AG09319 (cell line): ENCODE data around the gene SNRPD2.

Experiments used
- DNase-seq: peaks from one replicate; pipeline ENCODE4 v3.0.0-alpha.2; 2010; ENCODE audit warnings: low read depth; ENCODE audit errors: extremely low read depth
- TF ChIP-seq, protein P1 (sequence below): IDR thresholded peaks from 2 replicates; pipeline ENCODE4 v1.5.1; 2011; ENCODE audit warnings: low read depth, mild to moderate bottlenecking, inconsistent platforms, low read length, moderate library complexity

SNRPD2 gene

DNA sequence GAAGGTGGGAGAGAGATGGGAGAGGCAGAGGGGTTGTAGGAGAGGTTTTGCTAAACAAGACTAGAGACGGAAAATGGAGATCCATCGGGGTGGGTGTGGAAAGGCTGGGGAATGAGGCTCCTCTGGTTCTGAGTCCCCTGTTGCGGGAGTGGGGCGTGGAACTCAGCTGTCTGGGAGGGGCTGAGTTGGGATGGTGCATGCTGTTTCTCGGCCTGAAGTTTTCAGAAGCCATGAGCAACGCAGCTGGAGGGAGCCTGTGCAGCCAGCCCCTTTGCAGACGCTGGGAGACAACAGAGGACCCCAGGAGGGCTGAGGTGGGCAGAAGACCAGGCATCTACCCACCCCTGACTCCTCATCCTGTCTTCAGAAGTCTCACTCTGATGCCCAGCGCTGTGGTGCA is 31.1 kb downstream of the SNRPD2 start:
- DNase-seq, result no peak
- TF ChIP-seq, protein P1, sequence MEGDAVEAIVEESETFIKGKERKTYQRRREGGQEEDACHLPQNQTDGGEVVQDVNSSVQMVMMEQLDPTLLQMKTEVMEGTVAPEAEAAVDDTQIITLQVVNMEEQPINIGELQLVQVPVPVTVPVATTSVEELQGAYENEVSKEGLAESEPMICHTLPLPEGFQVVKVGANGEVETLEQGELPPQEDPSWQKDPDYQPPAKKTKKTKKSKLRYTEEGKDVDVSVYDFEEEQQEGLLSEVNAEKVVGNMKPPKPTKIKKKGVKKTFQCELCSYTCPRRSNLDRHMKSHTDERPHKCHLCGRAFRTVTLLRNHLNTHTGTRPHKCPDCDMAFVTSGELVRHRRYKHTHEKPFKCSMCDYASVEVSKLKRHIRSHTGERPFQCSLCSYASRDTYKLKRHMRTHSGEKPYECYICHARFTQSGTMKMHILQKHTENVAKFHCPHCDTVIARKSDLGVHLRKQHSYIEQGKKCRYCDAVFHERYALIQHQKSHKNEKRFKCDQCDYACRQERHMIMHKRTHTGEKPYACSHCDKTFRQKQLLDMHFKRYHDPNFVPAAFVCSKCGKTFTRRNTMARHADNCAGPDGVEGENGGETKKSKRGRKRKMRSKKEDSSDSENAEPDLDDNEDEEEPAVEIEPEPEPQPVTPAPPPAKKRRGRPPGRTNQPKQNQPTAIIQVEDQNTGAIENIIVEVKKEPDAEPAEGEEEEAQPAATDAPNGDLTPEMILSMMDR, result no peak

DNA sequence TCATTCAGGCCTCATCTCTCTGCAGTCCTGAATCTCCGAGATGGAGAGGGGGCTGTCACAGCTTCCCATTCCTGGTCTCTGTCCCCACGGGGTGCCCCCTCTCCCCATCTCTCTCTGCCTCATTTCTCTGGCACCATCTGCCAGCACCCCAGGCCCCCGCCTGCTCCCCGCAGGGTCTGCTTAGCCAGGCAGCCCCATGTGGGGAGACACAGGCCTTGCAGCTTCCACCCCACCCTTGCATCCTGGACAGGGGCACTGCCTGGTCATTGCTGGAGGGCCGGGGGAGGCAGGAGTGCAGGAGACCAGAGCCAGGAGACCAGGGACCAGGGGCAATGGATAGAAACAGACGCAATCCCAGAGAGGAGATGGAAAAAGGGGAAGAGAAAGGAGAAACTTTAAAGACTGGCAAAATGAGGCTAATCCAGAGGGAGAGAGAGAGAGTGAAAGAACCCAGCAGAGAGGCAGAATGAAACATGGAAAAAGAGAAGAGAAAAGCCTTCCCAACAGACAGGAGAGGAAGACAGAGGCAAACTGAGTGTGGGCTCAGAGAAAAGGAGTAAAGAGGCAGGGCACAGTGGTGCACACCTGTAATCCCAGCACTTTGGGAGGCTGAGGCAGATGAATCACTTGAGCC is 32.5 kb downstream of the SNRPD2 start:
- TF ChIP-seq, protein P1, result no peak
- no peak for DNase-seq

DNA sequence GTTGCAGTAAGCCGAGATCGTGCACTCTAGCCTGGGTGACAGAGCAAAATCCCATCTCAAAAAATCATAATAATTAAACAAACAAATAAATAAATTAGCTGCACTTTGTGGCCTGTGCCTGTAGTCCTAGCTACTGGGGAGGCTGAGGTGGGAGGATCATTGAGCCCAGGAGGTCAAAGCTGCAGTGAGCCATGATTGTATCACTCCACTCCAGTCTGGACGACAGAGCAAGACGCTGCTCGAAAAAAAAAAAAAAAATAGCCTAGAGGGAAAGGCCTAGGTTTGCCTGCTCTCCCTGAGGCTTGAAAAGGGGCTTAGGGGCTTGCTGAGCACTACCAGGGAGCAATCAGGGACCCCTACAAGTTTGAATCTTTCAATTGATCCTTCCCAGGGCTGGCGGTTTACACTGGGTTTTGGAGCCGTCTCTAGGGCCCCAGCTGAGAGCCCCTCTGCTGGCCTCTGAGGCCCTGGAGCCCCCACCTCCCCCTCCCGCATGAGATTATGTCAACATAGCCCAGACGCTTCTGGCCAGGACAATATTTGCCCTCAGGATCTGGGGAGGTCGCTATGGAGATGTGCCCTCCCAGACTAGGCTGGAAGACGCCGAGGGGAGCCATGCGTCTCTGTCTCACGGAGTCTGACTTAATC is 34.1 kb downstream of the SNRPD2 start:
- TF ChIP-seq, protein P1, result no peak
- DNase-seq, result no peak

DNA sequence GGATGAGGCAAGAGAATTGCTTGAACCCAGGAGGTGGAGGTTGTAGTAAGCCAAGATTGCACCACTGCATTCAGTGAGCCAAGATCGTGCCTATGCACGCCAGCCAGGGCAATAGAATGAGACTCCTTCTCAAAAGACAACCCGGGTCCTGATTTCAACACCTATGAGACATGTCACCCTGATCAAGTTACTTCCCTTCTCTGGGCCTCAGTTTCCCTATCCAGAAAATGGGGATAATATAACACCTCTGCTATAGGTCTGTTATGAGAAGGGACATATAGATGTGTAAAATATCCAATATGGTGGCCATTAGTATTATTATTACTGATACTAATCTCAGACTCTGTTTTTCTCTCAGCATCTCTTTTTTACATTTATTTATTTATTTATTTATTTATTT is 36.7 kb downstream of the SNRPD2 start:
- DNase-seq, result no peak
- TF ChIP-seq, protein P1, result no peak

DNA sequence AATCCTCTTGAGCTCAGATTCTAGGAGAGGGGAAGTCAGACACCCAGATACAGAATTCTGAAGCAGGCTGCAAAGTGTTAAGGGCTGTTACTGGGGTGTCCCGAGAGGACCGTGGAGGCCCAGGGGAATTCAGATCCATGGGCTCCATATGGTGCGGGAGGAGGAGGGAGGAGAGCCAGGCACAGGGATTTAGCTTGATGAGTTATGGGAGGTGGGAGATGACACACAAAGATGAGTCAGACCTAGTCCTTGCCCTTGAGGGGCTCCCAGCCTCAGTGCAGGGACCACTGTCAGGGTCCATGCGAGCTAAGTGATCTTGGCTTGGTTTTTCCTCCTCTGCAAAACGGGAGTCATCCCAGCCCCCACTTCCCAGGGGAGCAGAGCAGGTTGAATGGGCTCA is 38.1 kb downstream of the SNRPD2 start:
- no peak for DNase-seq
- TF ChIP-seq, protein P1, result no peak

DNA sequence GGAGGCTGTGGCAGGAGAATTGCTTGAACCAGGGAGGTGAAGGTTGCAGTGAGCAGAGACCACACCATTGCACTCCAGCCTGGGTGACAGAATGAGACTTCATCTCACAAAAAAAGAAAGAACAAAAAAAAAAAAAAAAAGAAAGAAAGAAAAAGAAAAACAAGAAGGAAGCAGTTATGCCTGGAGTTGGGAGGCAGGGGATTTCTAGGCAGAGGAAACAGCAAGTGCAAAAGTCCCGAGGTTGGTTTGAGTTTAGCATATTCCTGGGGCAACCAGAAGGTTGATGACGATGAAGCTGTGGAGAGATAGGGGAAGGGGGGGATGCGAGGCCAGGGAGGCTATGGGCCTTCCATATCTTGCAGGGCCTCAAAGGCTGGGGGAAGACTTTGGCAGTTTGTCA is 41.0 kb downstream of the SNRPD2 start:
- TF ChIP-seq, protein P1, result no peak
- no peak for DNase-seq

DNA sequence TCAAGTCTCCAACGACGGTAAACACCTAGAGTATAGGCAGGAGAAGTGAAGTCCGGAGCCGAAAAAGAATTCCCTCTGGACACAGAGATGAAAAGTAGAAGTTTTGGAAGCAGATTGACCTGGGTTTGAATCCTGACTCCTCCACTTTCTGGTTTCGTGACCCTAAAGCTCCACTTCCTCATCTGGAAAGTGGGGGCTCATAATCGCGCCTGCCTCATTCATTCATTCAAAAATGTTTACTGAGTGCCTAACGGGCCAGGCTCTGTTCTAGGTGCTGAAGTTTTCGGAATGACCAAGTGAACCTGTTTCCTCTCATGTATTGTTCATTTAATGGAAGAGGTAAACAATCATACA is 45.4 kb downstream of the SNRPD2 start:
- DNase-seq, result no peak
- TF ChIP-seq, protein P1, result no peak
